Measurements from ENCODE around the gene ZNF292.

GRCh38 chr6:87257046-87257445 lies 101.7 kb downstream of the ZNF292 start:
- TF ChIP-seq CTCF (conservative IDR thresholded peaks at IDR 0.05), result no peak
- no peak for TF ChIP-seq EZH2 (IDR thresholded peaks at IDR 0.05; ENCODE audit: low read depth)

Data from PC-9 (cell line).